DND-41 (cell line): ENCODE measurements around the gene PQBP1.

ENCODE experiments used
- CTCF ChIP-seq: IDR thresholded peaks from 2 replicates; pipeline ENCODE4 v1.5.1; 2012; ENCODE audit warnings: borderline replicate concordance, low read length, moderate library complexity, mild to moderate bottlenecking; ENCODE audit not compliant: poor library complexity, severe bottlenecking; ENCODE audit errors: extremely low read depth
- EZH2 ChIP-seq: IDR thresholded peaks from 3 replicates; pipeline ENCODE4 v1.6.1; 2012; ENCODE audit warnings: borderline replicate concordance, low read depth, mild to moderate bottlenecking, moderate library complexity, low read length, inconsistent platforms; ENCODE audit not compliant: severe bottlenecking

- TF ChIP-seq EZH2 (no peak), CTCF (no peak)
These were observed 3.3 kb downstream of the PQBP1 start for GRCh38 chrX:48901069-48901468.
